Fibroblast of lung (primary cell): ENCODE results near the gene ST6GALNAC6. TPM values are rescaled to one million over a fixed set of nuclear protein-coding genes. Genes with fewer than 3 reads are reported as not detected.
A peak's percentile ranks its signal among the peaks of the same experiment; 100 is the strongest.

Experiments
- DNase-seq, 2 donors: peaks; one replicate each; pipeline versions ENCODE4 v3.0.0 to v3.0.0-alpha.2; 2010; ENCODE audit warnings: low read depth in 2 of 2
- H2AFZ ChIP-seq: 2 replicates; pipeline ENCODE4 v1.5.1; 2012; ENCODE audit warnings: low read length, control low read depth, inconsistent platforms
- H3K27ac ChIP-seq: 2 replicates; pipeline ENCODE4 v1.5.1; 2011; ENCODE audit warnings: low read length, control low read depth; ENCODE audit not compliant: insufficient read depth
- H3K27me3 ChIP-seq: 2 replicates; pipeline ENCODE4 v1.5.1; 2011; ENCODE audit warnings: mild to moderate bottlenecking, low read length; ENCODE audit not compliant: control insufficient read depth, insufficient read depth
- H3K36me3 ChIP-seq: 2 replicates; pipeline ENCODE4 v1.5.1; 2011; ENCODE audit warnings: low read length; ENCODE audit not compliant: control insufficient read depth, insufficient read depth
- H3K4me1 ChIP-seq: 2 replicates; pipeline ENCODE4 v1.5.1; 2011; ENCODE audit warnings: low read length; ENCODE audit not compliant: control insufficient read depth, insufficient read depth; ENCODE audit errors: extremely low read depth
- H3K4me2 ChIP-seq: 2 replicates; pipeline ENCODE4 v1.5.1; 2011; ENCODE audit warnings: low read length, control low read depth; ENCODE audit not compliant: insufficient read depth; ENCODE audit errors: extremely low read depth
- H3K4me3 ChIP-seq, 4 experiments: fragments of 200-600 bp in 1 of 4; sonication (generic) in 1 of 4; replicated peaks in 1 of 4; 2 replicates each; pipeline ENCODE4 v1.5.1; 2011 to 2016; ENCODE audit warnings: low read length in 4 of 4, low read depth in 3 of 4, mild to moderate bottlenecking in 3 of 4, control low read depth in 2 of 4, inconsistent platforms in 1 of 4, mixed read lengths in 1 of 4; ENCODE audit not compliant: insufficient read depth in 1 of 4; ENCODE audit errors: control extremely low read depth in 1 of 4
- H3K79me2 ChIP-seq: 2 replicates; pipeline ENCODE4 v1.5.1; 2012; ENCODE audit warnings: mild to moderate bottlenecking, low read length, inconsistent platforms; ENCODE audit not compliant: control insufficient read depth, insufficient read depth
- H3K9ac ChIP-seq: 2 replicates; pipeline ENCODE4 v1.5.1; 2011; ENCODE audit warnings: mild to moderate bottlenecking, low read length, control low read depth; ENCODE audit not compliant: insufficient read depth
- H3K9me3 ChIP-seq: 2 replicates; pipeline ENCODE4 v1.5.1; 2012; ENCODE audit warnings: low read depth, low read length; ENCODE audit not compliant: control insufficient read depth, insufficient read depth
- H4K20me1 ChIP-seq: 2 replicates; pipeline ENCODE4 v1.5.1; 2011; ENCODE audit warnings: low read length; ENCODE audit not compliant: control insufficient read depth, insufficient read depth; ENCODE audit errors: extremely low read depth
- EZH2 ChIP-seq: IDR thresholded peaks from 2 replicates; pipeline ENCODE4 v1.5.1; 2012; ENCODE audit warnings: low read length, control low read depth, mild to moderate bottlenecking; ENCODE audit errors: missing control alignments
- polyA plus RNA-seq, 2 donors: library from polyadenylated mRNA; depleted of rRNA in 1 of 2; stranded (reverse) in 1 of 2; unstranded in 1 of 2; fragments of >200 nt; gene quantifications; 2 replicates each; pipeline ENCODE4 v1.2.1, GENCODE V29; 2011 to 2012; ENCODE audit warnings: missing spikeins in 1 of 2
- total RNA-seq: library from RNA; depleted of rRNA; stranded (reverse); fragments of >200 nt; gene quantifications from 2 replicates; pipeline ENCODE4 v1.2.1, GENCODE V29; 2014
- TF ChIP-seq, protein P1 (sequence below), 2 donors: IDR thresholded peaks in 1 of 2; conservative IDR thresholded peaks in 1 of 2; 1 replicate in 1 of 2; 2 replicates in 1 of 2; pipeline ENCODE4 v1.5.1; 2011 to 2012; ENCODE audit warnings: low read length in 2 of 2, control low read depth in 1 of 2, inconsistent platforms in 1 of 2, low read depth in 1 of 2, mild to moderate bottlenecking in 1 of 2

Gene ST6GALNAC6
- total and polyA plus RNA-seq, 2 donors (not counting 1 experiment from before 2014, with no cell fraction given): 56.0 to 69.5 TPM

DNA sequence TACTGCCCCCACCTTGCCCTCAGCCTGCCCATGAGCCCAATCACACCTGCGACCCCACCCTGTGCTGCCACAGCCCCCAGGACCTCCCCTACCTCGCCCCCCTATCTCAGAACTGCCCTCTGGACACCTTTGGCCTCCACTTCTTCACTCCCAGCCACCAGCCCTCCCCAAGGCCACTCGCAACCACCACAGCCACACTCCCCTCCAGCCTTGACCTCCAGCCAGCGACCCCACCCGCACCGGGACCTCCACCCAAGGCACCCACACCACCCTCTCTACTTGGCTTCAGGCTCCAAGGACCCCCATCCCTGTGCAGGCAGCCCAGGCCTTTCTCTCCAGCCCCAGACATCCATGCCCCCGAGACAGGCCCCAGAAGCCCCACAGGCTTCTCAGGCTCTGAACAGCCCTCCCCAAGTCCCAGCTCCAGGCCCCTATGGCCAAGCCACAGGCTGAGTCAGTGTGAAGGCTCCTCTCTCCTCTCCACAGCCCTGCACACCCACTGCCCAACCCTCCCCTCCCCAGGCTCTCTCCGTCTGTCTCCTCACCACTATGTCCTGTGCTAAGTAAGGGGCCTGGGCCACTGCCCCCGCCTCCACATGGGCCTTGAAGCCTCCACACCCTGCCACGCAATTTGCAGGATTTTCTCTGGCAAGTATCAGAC is 24.0 kb downstream of the ST6GALNAC6 start:
- Histone ChIP-seq H3K4me1 (peaks cover 20% of the 10 kb centered on the region), H3K9ac (no peak overlapping the region), H3K79me2 (peaks cover 11% of the 10 kb centered on the region), H3K27ac (no peak overlapping the region), H3K27me3 (no peaks in the 10 kb centered on the region), H2AFZ (no peak overlapping the region), H3K4me2 (peak overlapping the region; percentile 63), H4K20me1 (no peaks in the 10 kb centered on the region), H3K9me3 (no peaks in the 10 kb centered on the region), H3K4me3 (peak overlapping the region in 2 of 4 experiments; percentile 28 to 42), H3K36me3 (peaks cover 17% of the 10 kb centered on the region)
- peak; percentile 75 to 80 for DNase-seq
- TF ChIP-seq, protein P1, sequence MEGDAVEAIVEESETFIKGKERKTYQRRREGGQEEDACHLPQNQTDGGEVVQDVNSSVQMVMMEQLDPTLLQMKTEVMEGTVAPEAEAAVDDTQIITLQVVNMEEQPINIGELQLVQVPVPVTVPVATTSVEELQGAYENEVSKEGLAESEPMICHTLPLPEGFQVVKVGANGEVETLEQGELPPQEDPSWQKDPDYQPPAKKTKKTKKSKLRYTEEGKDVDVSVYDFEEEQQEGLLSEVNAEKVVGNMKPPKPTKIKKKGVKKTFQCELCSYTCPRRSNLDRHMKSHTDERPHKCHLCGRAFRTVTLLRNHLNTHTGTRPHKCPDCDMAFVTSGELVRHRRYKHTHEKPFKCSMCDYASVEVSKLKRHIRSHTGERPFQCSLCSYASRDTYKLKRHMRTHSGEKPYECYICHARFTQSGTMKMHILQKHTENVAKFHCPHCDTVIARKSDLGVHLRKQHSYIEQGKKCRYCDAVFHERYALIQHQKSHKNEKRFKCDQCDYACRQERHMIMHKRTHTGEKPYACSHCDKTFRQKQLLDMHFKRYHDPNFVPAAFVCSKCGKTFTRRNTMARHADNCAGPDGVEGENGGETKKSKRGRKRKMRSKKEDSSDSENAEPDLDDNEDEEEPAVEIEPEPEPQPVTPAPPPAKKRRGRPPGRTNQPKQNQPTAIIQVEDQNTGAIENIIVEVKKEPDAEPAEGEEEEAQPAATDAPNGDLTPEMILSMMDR (conservative IDR thresholded peaks at IDR 0.05 in 1 of 2, IDR thresholded peaks at IDR 0.05 in 1 of 2; ENCODE audit: low read depth in 1 of 2, low read length in 2 of 2): no peak
- no peak for TF ChIP-seq EZH2

DNA sequence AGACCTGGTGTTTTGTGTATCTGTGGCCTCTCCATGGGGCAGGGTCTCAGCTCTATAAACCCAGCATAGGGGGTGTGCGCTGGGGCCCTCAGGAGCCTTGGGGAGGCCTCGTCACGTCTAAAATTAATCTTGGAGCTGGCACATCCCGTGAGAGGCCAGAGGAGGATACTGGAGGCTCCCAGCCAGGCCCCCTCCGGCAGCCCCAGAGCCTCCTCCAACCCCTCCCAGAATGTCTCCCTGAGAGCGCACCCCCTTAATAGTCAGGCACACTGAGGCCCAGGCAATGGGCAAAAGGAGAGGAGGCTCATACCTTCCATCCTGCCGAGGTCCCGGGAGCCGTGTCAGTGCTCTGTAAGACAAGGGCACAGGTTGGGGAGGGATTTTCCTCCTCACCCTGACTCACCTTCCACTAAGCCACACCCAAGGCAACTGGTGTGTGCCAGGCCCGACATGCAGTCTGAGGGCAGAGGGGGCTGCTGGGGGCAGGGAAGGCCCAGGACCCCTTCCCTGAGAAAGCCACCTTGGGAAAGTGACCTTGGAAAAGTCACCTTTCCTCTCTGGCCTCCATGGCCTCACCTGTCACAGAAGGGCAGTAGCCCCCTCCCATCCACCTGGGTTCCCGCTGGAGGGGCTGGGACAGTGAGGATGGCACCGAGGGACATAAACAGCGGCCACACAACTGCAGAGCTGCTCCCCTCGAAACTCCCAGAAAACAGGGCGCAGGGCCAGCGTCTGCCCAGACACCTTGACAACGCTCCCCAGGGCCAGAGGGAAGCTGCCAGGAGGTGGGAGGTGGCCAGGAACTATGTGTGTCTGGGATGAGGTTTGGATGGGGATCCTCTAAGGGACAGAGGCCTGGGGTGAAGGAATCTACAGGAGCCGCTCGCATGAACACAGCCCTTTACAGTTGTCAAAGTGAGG is 24.8 kb downstream of the ST6GALNAC6 start:
- H3K27me3 ChIP-seq: no peaks in the 10 kb centered on the region
- no peak overlapping the region for H3K9ac ChIP-seq
- H3K79me2 ChIP-seq: peaks cover 11% of the 10 kb centered on the region
- H3K36me3 ChIP-seq: peaks cover 18% of the 10 kb centered on the region
- H3K9me3 ChIP-seq: no peaks in the 10 kb centered on the region
- H3K27ac ChIP-seq: no peak overlapping the region
- peaks cover 20% of the 10 kb centered on the region for H3K4me1 ChIP-seq
- H3K4me3 ChIP-seq: peak overlapping the region in 1 of 4 experiments; percentile 42
- no peak for TF ChIP-seq EZH2
- TF ChIP-seq, protein P1 (conservative IDR thresholded peaks at IDR 0.05 in 1 of 2, IDR thresholded peaks at IDR 0.05 in 1 of 2; ENCODE audit: low read depth in 1 of 2, low read length in 2 of 2): no peak
- H4K20me1 ChIP-seq: no peaks in the 10 kb centered on the region
- H2AFZ ChIP-seq: no peak overlapping the region
- peak overlapping the region; percentile 80 for H3K4me2 ChIP-seq
- no peak for DNase-seq

DNA sequence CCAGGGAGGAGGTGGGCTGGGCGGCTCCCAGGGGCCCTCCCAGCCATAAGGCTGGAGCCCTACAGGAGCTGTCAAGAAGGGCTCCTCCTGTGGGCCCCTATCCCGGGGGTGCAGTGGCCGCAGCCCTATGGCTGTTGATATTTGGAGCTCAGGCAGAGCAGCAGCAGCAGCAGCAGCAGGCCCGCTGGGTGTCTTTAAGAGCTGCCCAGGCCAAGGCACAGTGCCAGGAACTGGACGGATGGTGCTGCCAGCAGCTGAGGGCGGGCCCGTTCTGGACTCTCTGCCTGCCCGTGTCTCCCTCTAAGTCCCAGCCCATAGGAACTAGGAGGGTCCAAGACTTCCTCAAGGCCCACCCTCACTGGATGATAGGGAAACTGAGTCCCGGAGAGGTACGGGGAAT is 25.5 kb downstream of the ST6GALNAC6 start:
- Histone ChIP-seq H3K36me3 (peaks cover 19% of the 10 kb centered on the region), H3K9ac (no peak overlapping the region), H3K79me2 (peaks cover 11% of the 10 kb centered on the region), H4K20me1 (no peaks in the 10 kb centered on the region), H3K9me3 (no peaks in the 10 kb centered on the region), H3K27me3 (no peaks in the 10 kb centered on the region), H3K4me2 (peak overlapping the region; percentile 80), H3K4me3 (peak overlapping the region in 1 of 4 experiments; percentile 33), H3K27ac (no peak overlapping the region), H3K4me1 (peaks cover 20% of the 10 kb centered on the region), H2AFZ (no peak overlapping the region)
- DNase-seq: peak; percentile 47 to 81
- TF ChIP-seq, protein P1 (conservative IDR thresholded peaks at IDR 0.05 in 1 of 2, IDR thresholded peaks at IDR 0.05 in 1 of 2; ENCODE audit: low read depth in 1 of 2, low read length in 2 of 2): no peak
- TF ChIP-seq EZH2: no peak
